Fibroblast of the aortic adventitia (primary cell): Measurements from ENCODE around the gene HERC3. TPM values are rescaled to one million over a fixed set of nuclear protein-coding genes. Genes with fewer than 3 reads are reported as not detected.

Experiments used
- DNase-seq: peaks from one replicate; pipeline ENCODE4 v3.0.0-alpha.2; 2010; ENCODE audit warnings: low read depth
- H3K4me3 ChIP-seq: 2 replicates; pipeline ENCODE4 v1.5.1; 2011; ENCODE audit warnings: low read depth, mild to moderate bottlenecking, control low read depth, low read length, moderate library complexity
- CTCF ChIP-seq: IDR thresholded peaks from 2 replicates; pipeline ENCODE4 v1.5.1; 2011; ENCODE audit warnings: mild to moderate bottlenecking, low read length, control low read depth, inconsistent platforms; ENCODE audit not compliant: insufficient read depth
- total RNA-seq: library from RNA; depleted of rRNA; stranded (reverse); fragments of >200 nt; gene quantifications from 2 replicates; pipeline ENCODE4 v1.2.3, GENCODE V29; 2012; ENCODE audit warnings: low replicate concordance

Gene HERC3
- total RNA-seq, 1 donor, result 18.3 TPM

- DNase-seq, result peak; percentile 92
- no peak overlapping the region for H3K4me3 ChIP-seq
- TF ChIP-seq CTCF, result no peak
Measured at GRCh38 chr4:88616275-88617150, 24.2 kb downstream of the HERC3 start.

GRCh38 chr4:88618782-88619485 lies 26.7 kb downstream of the HERC3 start:
- DNase-seq, result no peak
- no peak for TF ChIP-seq CTCF
- H3K4me3 ChIP-seq, result no peak overlapping the region

- H3K4me3 ChIP-seq, result no peak overlapping the region
- TF ChIP-seq CTCF, result no peak
- no peak for DNase-seq
Measured at GRCh38 chr4:88619971-88620370, 27.7 kb downstream of the HERC3 start.

GRCh38 chr4:88621763-88622327 lies 29.6 kb downstream of the HERC3 start:
- no peak overlapping the region for H3K4me3 ChIP-seq
- no peak for TF ChIP-seq CTCF
- DNase-seq, result no peak

- peak; percentile 76 for DNase-seq
- TF ChIP-seq CTCF, result no peak
- no peak overlapping the region for H3K4me3 ChIP-seq
Measured at GRCh38 chr4:88623097-88623496, 30.8 kb downstream of the HERC3 start.

GRCh38 chr4:88628746-88629145 lies 36.5 kb downstream of the HERC3 start:
- no peak overlapping the region for H3K4me3 ChIP-seq
- DNase-seq, result no peak
- TF ChIP-seq CTCF, result no peak
